ENCODE measurements around the gene HS3ST3A1.
"Not testable (repeated sequence)": the region's sequence is repeated elsewhere in the genome, so short reads cannot be mapped to it uniquely, and the experiment has no call there.

Gene HS3ST3A1

GRCh38 chr17:13560935-13561334, 40.8 kb downstream of the HS3ST3A1 start:
- Histone ChIP-seq H3K4me3 (no peak overlapping the region), H3K9me3 (replicated peaks in 1 of 11) (peaks cover 0 to 3% (median 0%) of the 10 kb centered on the region in 11 experiments; a peak in 1 of 22 replicates), H3K4me2 (no peak overlapping the region), H4K20me1 (peaks cover 0 to 70% (median 0%) of the 10 kb centered on the region in 11 experiments; a peak in 3 of 22 replicates), H3K27ac (no peak overlapping the region), H3K4me1 (peaks cover under 1 to 37% (median 4%) of the 10 kb centered on the region in 10 experiments; a peak in 16 of 20 replicates), H3K36me3 (no peaks in the 10 kb centered on the region), H3K27me3 (no peaks in the 10 kb centered on the region), H3K9ac (no peak overlapping the region)
- TF ChIP-seq Cebpa-rat (IDR thresholded peaks at IDR 0.05), result no peak

- Histone ChIP-seq H3K9ac (no peak overlapping the region), H3K27me3 (no peaks in the 10 kb centered on the region)
- TF ChIP-seq Cebpa-rat (IDR thresholded peaks at IDR 0.05), result no peak
Observed at GRCh38 chr17:13558588-13558987, 43.1 kb downstream of the HS3ST3A1 start.

GRCh38 chr17:13557077-13557476, 44.7 kb downstream of the HS3ST3A1 start:
- peaks cover 0 to 12% (median 0%) of the 10 kb centered on the region in 11 experiments; a peak in 7 of 22 replicates for H3K9me3 ChIP-seq (replicated peaks in 1 of 11)
- H3K27ac ChIP-seq, result no peak overlapping the region
- peaks cover 0 to 39% (median 0%) of the 10 kb centered on the region in 11 experiments; a peak in 2 of 22 replicates for H4K20me1 ChIP-seq
- no peak overlapping the region for H3K4me3 ChIP-seq
- H3K9ac ChIP-seq, result no peak overlapping the region
- H3K36me3 ChIP-seq, result peaks cover 0 to 17% (median 0%) of the 10 kb centered on the region in 11 experiments; a peak in 3 of 22 replicates
- peaks cover 0 to 4% (median 0%) of the 10 kb centered on the region in 10 experiments; a peak in 1 of 20 replicates for H3K4me1 ChIP-seq
- no peak for TF ChIP-seq Cebpa-rat (IDR thresholded peaks at IDR 0.05)
- H3K27me3 ChIP-seq, result no peaks in the 10 kb centered on the region
- no peak overlapping the region for H3K4me2 ChIP-seq

More at GRCh38 chr17:13558588-13558987, 43.1 kb downstream of the HS3ST3A1 start:
- Histone ChIP-seq H4K20me1 (peaks cover 0 to 52% (median 0%) of the 10 kb centered on the region in 11 experiments; a peak in 3 of 22 replicates), H3K27ac (no peak overlapping the region), H3K4me3 (no peak overlapping the region), H3K36me3 (peaks cover 0 to 10% (median 0%) of the 10 kb centered on the region in 11 experiments; a peak in 2 of 22 replicates), H3K9me3 (replicated peaks in 1 of 11) (peaks cover 0 to 6% (median 0%) of the 10 kb centered on the region in 11 experiments; a peak in 3 of 22 replicates), H3K4me2 (no peak overlapping the region), H3K4me1 (peaks cover 0 to 19% (median 0%) of the 10 kb centered on the region in 10 experiments; a peak in 5 of 20 replicates)

GRCh38 chr17:13554231-13554630, 47.5 kb downstream of the HS3ST3A1 start:
- Histone ChIP-seq H4K20me1 (peaks cover 0 to 25% (median 0%) of the 10 kb centered on the region in 11 experiments; a peak in 2 of 22 replicates), H3K4me3 (no peak overlapping the region), H3K4me1 (no peaks in the 10 kb centered on the region), H3K27me3 (no peaks in the 10 kb centered on the region), H3K4me2 (no peak overlapping the region), H3K9me3 (replicated peaks in 1 of 11) (peaks cover 0 to 25% (median 8%) of the 10 kb centered on the region in 11 experiments; a peak in 16 of 22 replicates), H3K36me3 (peaks cover 0 to 21% (median 0%) of the 10 kb centered on the region in 11 experiments; a peak in 3 of 22 replicates), H3K27ac (no peak overlapping the region), H3K9ac (no peak overlapping the region)
- TF ChIP-seq Cebpa-rat (IDR thresholded peaks at IDR 0.05), result no peak

- peaks cover 0 to 37% (median 20%) of the 10 kb centered on the region in 11 experiments; a peak in 16 of 22 replicates for H3K9me3 ChIP-seq (replicated peaks in 1 of 11)
- no peaks in the 10 kb centered on the region for H3K4me1 ChIP-seq
- H3K27ac ChIP-seq, result no peak overlapping the region
- H3K27me3 ChIP-seq, result no peaks in the 10 kb centered on the region
- H4K20me1 ChIP-seq, result peaks cover 0 to 4% (median 0%) of the 10 kb centered on the region in 11 experiments; a peak in 1 of 22 replicates
- H3K4me3 ChIP-seq, result no peak overlapping the region
- no peak overlapping the region for H3K9ac ChIP-seq
- H3K36me3 ChIP-seq, result peaks cover 0 to 29% (median 0%) of the 10 kb centered on the region in 11 experiments; a peak in 3 of 22 replicates
- no peak for TF ChIP-seq Cebpa-rat (IDR thresholded peaks at IDR 0.05)
- H3K4me2 ChIP-seq, result no peak overlapping the region
Observed at GRCh38 chr17:13550291-13550690, 51.4 kb downstream of the HS3ST3A1 start.

GRCh38 chr17:13548576-13548975, 53.2 kb downstream of the HS3ST3A1 start:
- Histone ChIP-seq H3K9me3 (replicated peaks in 1 of 11) (peaks cover 0 to 37% (median 20%) of the 10 kb centered on the region in 11 experiments; a peak in 16 of 22 replicates), H3K36me3 (peaks cover 0 to 21% (median 0%) of the 10 kb centered on the region in 11 experiments; a peak in 2 of 22 replicates)
- not testable (repeated sequence) for H3K9ac ChIP-seq, H4K20me1 ChIP-seq, H3K4me2 ChIP-seq, H3K4me1 ChIP-seq, H3K27me3 ChIP-seq, H3K27ac ChIP-seq, H3K4me3 ChIP-seq

- Histone ChIP-seq H3K4me2 (no peak overlapping the region), H3K4me1 (no peaks in the 10 kb centered on the region), H3K27me3 (no peaks in the 10 kb centered on the region), H3K9ac (no peak overlapping the region), H3K9me3 (replicated peaks in 1 of 11) (peaks cover 0 to 34% (median 21%) of the 10 kb centered on the region in 11 experiments; a peak in 16 of 22 replicates), H3K36me3 (peaks cover 0 to 13% (median 0%) of the 10 kb centered on the region in 11 experiments; a peak in 2 of 22 replicates), H3K4me3 (no peak overlapping the region), H4K20me1 (no peaks in the 10 kb centered on the region), H3K27ac (no peak overlapping the region)
- TF ChIP-seq Cebpa-rat (IDR thresholded peaks at IDR 0.05), result no peak
Observed at GRCh38 chr17:13546851-13547250, 54.9 kb downstream of the HS3ST3A1 start.

- H3K4me1 ChIP-seq, result peaks cover 0 to 4% (median 2%) of the 10 kb centered on the region in 10 experiments; a peak in 9 of 20 replicates
- H3K9me3 ChIP-seq (replicated peaks in 1 of 11), result peaks cover 0 to 34% (median 21%) of the 10 kb centered on the region in 11 experiments; a peak in 16 of 22 replicates
- H3K4me3 ChIP-seq, result no peak overlapping the region
- TF ChIP-seq Cebpa-rat (IDR thresholded peaks at IDR 0.05), result no peak
- H4K20me1 ChIP-seq, result no peaks in the 10 kb centered on the region
- H3K27ac ChIP-seq, result no peak overlapping the region
- H3K9ac ChIP-seq, result no peak overlapping the region
- peaks cover 0 to 13% (median 0%) of the 10 kb centered on the region in 11 experiments; a peak in 2 of 22 replicates for H3K36me3 ChIP-seq
- H3K4me2 ChIP-seq, result no peak overlapping the region
- H3K27me3 ChIP-seq, result no peaks in the 10 kb centered on the region
Observed at GRCh38 chr17:13545941-13546340, 55.8 kb downstream of the HS3ST3A1 start.

GRCh38 chr17:13544765-13545164, 57.0 kb downstream of the HS3ST3A1 start:
- Histone ChIP-seq H3K4me1 (peaks cover 0 to 10% (median 4%) of the 10 kb centered on the region in 10 experiments; a peak in 9 of 20 replicates), H3K4me2 (no peak overlapping the region), H3K9ac (no peak overlapping the region), H4K20me1 (no peaks in the 10 kb centered on the region), H3K4me3 (no peak overlapping the region), H3K36me3 (peaks cover 0 to 20% (median 0%) of the 10 kb centered on the region in 11 experiments; a peak in 2 of 22 replicates), H3K27ac (no peak overlapping the region), H3K9me3 (replicated peaks in 1 of 11) (peaks cover 0 to 25% (median 15%) of the 10 kb centered on the region in 11 experiments; a peak in 14 of 22 replicates), H3K27me3 (no peaks in the 10 kb centered on the region)
- TF ChIP-seq Cebpa-rat (IDR thresholded peaks at IDR 0.05), result no peak

Data from BLaER1 treated with 17β-estradiol and CSF1 and Interleukin-3, amounts not matched to agents 10 nM and 100 nM (cell line).